Keratinocyte (primary cell): ENCODE measurements around the gene BEGAIN. TPM values are rescaled to one million over a fixed set of nuclear protein-coding genes. Genes with fewer than 3 reads are reported as not detected.

Source experiments
- DNase-seq: peaks from one replicate; pipeline ENCODE4 v3.0.0-alpha.2; 2011; ENCODE audit warnings: low read depth, missing footprints, low spot score
- FAIRE-seq: peaks from 2 replicates; lab custom pipeline; 2011; peaks lifted over from hg19 to GRCh38; lab: Jason Lieb, UNC
- H2AFZ ChIP-seq: 2 replicates; pipeline ENCODE4 v1.6.0; 2012; ENCODE audit warnings: low read length, control low read depth, inconsistent platforms; ENCODE audit not compliant: control insufficient read depth
- H3K27ac ChIP-seq: 2 replicates; pipeline ENCODE4 v1.5.1; 2011; ENCODE audit warnings: low read length; ENCODE audit not compliant: control insufficient read depth, insufficient read depth
- H3K27me3 ChIP-seq: 3 replicates; pipeline ENCODE4 v1.6.0; 2011; ENCODE audit warnings: low read length; ENCODE audit not compliant: control insufficient read depth, insufficient read depth; ENCODE audit errors: extremely low read depth
- H3K36me3 ChIP-seq, 2 experiments: 2 replicates in 1 of 2; 3 replicates in 1 of 2; pipeline ENCODE4 v1.5.1; 2011; ENCODE audit warnings: low read length in 2 of 2, mild to moderate bottlenecking in 1 of 2; ENCODE audit not compliant: control insufficient read depth in 2 of 2, insufficient read depth in 2 of 2; ENCODE audit errors: extremely low read depth in 1 of 2
- H3K4me1 ChIP-seq: 3 replicates; pipeline ENCODE4 v1.5.1; 2011; ENCODE audit warnings: low read length; ENCODE audit not compliant: control insufficient read depth, insufficient read depth; ENCODE audit errors: extremely low read depth
- H3K4me2 ChIP-seq: 3 replicates; pipeline ENCODE4 v1.6.0; 2011; ENCODE audit warnings: low read depth, low read length; ENCODE audit not compliant: control insufficient read depth, insufficient read depth; ENCODE audit errors: extremely low read depth
- H3K4me3 ChIP-seq, 3 experiments: fragments of 200-600 bp in 1 of 3; sonication (generic) in 1 of 3; 2 replicates in 2 of 3; 3 replicates in 1 of 3; pipeline ENCODE4 v1.5.1; 2011 to 2016; ENCODE audit warnings: low read length in 3 of 3, mild to moderate bottlenecking in 3 of 3, control low read depth in 2 of 3, inconsistent platforms in 1 of 3, low read depth in 1 of 3, mixed read lengths in 1 of 3, mixed run types in 1 of 3, moderate library complexity in 1 of 3; ENCODE audit not compliant: control insufficient read depth in 2 of 3, insufficient read depth in 2 of 3; ENCODE audit errors: extremely low read depth in 1 of 3
- H3K79me2 ChIP-seq: 2 replicates; pipeline ENCODE4 v1.6.0; 2012; ENCODE audit warnings: low read length; ENCODE audit not compliant: control insufficient read depth, insufficient read depth
- H3K9ac ChIP-seq: 3 replicates; pipeline ENCODE4 v1.6.0; 2011; ENCODE audit warnings: low read length; ENCODE audit not compliant: control insufficient read depth, insufficient read depth; ENCODE audit errors: extremely low read depth
- H3K9me1 ChIP-seq: 3 replicates; pipeline ENCODE4 v1.6.0; 2011; ENCODE audit warnings: low read length; ENCODE audit not compliant: control insufficient read depth, insufficient read depth; ENCODE audit errors: extremely low read depth
- H3K9me3 ChIP-seq: 2 replicates; pipeline ENCODE4 v1.5.1; 2012; ENCODE audit warnings: low read depth, low read length; ENCODE audit not compliant: control insufficient read depth
- H4K20me1 ChIP-seq: 3 replicates; pipeline ENCODE4 v1.6.0; 2011; ENCODE audit warnings: low read length; ENCODE audit not compliant: control insufficient read depth, insufficient read depth; ENCODE audit errors: extremely low read depth
- EZH2 ChIP-seq: IDR thresholded peaks from one replicate; pipeline ENCODE4 v1.6.1; 2012; ENCODE audit warnings: inconsistent platforms, mild to moderate bottlenecking, low read length, moderate library complexity
- dilution Hi-C: fragments of 300-500 bp; cut with MboI; formaldehyde crosslinking; loops from one replicate; pipeline ENCODE4 v1.7.0; 2020; ENCODE audit warnings: low sequenced_read_pairs; ENCODE audit not compliant: extremely low pct_ligation_motif_present
- polyA plus RNA-seq, 5 experiments: library from polyadenylated mRNA; depleted of rRNA in 3 of 5; stranded (reverse) in 3 of 5; stranded (forward) in 1 of 5; unstranded in 1 of 5; fragments of >200 nt; gene quantifications; 1 replicate in 1 of 5; 2 replicates in 3 of 5; 3 replicates in 1 of 5; pipeline versions ENCODE4 v1.2.1 to v1.2.3, GENCODE V29; 2011 to 2012; ENCODE audit warnings: missing spikeins in 2 of 5, low read depth in 1 of 5, low replicate concordance in 1 of 5
- TF ChIP-seq, protein P1 (sequence below), 3 experiments: IDR thresholded peaks in 1 of 3; conservative IDR thresholded peaks in 1 of 3; optimal IDR thresholded peaks in 1 of 3; 2 replicates in 2 of 3; 3 replicates in 1 of 3; pipeline versions ENCODE3 to v1.5.1; 2011; ENCODE audit warnings: low read length in 3 of 3, mild to moderate bottlenecking in 3 of 3, moderate library complexity in 2 of 3, control low read depth in 1 of 3, inconsistent platforms in 1 of 3; ENCODE audit not compliant: insufficient read depth in 2 of 3; ENCODE audit errors: extremely low read depth in 1 of 3

BEGAIN gene
- polyA plus RNA-seq, 1 donor (not counting 4 experiments of a cell fraction or from before 2014, with no cell fraction given): 0.25 TPM

DNA sequence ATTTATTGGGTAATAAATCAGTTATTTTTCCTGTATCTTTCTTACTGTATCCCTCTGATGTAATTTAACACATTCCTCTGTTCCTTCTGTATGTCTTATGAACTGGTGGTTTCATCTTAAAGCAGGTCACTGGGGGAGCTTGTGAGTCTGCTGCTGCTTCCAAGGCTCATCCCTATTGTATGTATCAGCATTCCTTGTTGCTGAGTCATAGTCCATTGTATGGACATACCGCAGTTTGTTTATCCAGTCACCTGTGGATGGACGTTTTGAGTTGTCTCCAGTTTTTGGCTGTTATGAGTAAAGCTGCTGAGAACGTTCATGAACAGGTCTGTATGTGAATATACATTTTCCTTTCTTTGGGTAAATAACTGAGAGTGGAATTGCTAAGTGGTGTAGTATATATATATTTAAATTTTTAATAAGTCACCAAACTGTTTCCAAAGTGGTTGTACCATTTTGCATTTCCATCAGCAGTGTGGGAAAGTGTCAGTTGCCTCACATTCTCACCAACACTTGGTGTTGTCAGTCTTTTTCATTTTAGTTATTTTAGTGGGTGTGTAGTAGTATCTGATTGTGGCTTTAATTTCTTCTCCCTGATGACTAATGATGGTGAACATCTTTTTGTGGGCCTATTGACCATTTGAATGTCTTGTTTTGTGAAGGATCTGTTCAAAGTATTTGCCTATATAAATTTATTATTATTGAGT is 82.7 kb downstream of the BEGAIN start:
- FAIRE-seq (peak; percentile 51), DNase-seq (peak; percentile 9)
- Histone ChIP-seq H3K4me2 (no peak overlapping the region), H2AFZ (no peak overlapping the region), H3K27ac (no peak overlapping the region), H3K9me3 (no peaks in the 10 kb centered on the region), H3K9ac (no peak overlapping the region), H3K79me2 (no peaks in the 10 kb centered on the region), H3K27me3 (no peaks in the 10 kb centered on the region), H4K20me1 (no peaks in the 10 kb centered on the region), H3K4me3 (no peak overlapping the region), H3K9me1 (no peaks in the 10 kb centered on the region), H3K36me3 (no peaks in the 10 kb centered on the region), H3K4me1 (no peaks in the 10 kb centered on the region)
- no peak for TF ChIP-seq EZH2
- TF ChIP-seq, protein P1, sequence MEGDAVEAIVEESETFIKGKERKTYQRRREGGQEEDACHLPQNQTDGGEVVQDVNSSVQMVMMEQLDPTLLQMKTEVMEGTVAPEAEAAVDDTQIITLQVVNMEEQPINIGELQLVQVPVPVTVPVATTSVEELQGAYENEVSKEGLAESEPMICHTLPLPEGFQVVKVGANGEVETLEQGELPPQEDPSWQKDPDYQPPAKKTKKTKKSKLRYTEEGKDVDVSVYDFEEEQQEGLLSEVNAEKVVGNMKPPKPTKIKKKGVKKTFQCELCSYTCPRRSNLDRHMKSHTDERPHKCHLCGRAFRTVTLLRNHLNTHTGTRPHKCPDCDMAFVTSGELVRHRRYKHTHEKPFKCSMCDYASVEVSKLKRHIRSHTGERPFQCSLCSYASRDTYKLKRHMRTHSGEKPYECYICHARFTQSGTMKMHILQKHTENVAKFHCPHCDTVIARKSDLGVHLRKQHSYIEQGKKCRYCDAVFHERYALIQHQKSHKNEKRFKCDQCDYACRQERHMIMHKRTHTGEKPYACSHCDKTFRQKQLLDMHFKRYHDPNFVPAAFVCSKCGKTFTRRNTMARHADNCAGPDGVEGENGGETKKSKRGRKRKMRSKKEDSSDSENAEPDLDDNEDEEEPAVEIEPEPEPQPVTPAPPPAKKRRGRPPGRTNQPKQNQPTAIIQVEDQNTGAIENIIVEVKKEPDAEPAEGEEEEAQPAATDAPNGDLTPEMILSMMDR (optimal IDR thresholded peaks at IDR 0.05 in 1 of 3, IDR thresholded peaks at IDR 0.05 in 1 of 3, conservative IDR thresholded peaks at IDR 0.05 in 1 of 3; ENCODE audit: extremely low read depth in 1 of 3, insufficient read depth in 2 of 3, low read length in 3 of 3): no peak
- dilution Hi-C loops: no loop called here

DNA sequence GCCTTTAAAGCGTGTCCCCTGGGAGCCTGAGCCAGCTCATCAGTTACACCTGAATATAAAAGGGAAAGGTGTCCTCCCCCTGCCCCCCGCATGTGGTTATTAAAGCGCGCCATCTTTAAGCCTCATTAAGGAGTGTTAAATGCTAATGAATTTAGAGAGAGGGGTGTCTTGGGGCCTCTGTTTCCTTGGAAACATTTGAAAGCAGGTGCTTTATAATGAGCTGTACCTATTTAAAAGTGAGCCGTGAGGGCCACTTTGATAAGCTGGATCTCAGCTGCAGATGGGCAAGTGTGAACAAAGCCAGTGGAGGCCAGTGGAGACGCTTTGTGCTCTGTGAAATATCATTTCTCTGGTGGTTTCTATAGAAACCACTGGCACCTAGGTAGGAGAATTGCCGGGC is 84.0 kb downstream of the BEGAIN start:
- Histone ChIP-seq H3K27ac (no peak overlapping the region), H4K20me1 (no peaks in the 10 kb centered on the region), H3K27me3 (no peaks in the 10 kb centered on the region), H3K9me1 (no peaks in the 10 kb centered on the region), H2AFZ (no peak overlapping the region), H3K9me3 (no peaks in the 10 kb centered on the region), H3K36me3 (no peaks in the 10 kb centered on the region), H3K9ac (no peak overlapping the region), H3K79me2 (no peaks in the 10 kb centered on the region), H3K4me2 (no peak overlapping the region), H3K4me1 (no peaks in the 10 kb centered on the region), H3K4me3 (no peak overlapping the region)
- dilution Hi-C loops: no loop called here
- TF ChIP-seq EZH2: no peak
- TF ChIP-seq, protein P1 (optimal IDR thresholded peaks at IDR 0.05 in 1 of 3, IDR thresholded peaks at IDR 0.05 in 1 of 3, conservative IDR thresholded peaks at IDR 0.05 in 1 of 3; ENCODE audit: extremely low read depth in 1 of 3, insufficient read depth in 2 of 3, low read length in 3 of 3): no peak
- DNase-seq (no peak), FAIRE-seq (no peak)
